ENCODE data around the gene FPR1.

DNA sequence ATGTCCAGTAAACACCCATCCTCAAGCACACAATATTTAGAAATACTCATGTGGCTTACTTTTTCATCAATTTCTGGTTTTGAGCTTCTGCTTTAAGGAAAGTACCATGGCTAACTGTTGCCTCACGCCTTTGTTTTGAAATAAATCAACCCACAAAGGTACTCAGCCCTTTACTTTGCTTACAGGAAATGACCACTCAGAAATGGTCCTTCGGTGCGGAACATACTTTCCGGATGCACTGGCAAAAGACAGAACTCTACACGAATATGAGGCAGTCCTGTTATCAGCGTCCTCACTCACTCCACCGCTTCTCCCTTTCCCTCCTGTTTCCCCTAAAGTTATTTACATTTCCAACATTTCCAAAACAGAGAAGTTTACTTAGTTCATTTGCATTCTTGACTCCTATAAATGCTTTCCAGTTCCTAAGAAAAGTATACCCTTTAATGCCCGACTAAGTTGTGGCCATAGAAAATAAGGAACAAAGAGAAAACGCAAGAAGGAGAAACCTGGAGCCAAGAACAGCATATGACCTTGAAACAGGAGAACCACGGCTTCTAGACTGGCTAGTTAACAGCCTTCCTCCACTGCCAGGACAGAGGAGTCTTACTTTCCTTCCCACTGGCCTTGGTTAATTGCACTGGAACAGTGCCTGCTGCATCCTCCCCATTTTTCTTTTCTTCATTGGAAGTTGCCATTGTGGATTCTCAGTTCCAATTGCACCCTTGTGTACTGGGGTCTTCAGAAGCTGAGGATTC, 19.9 kb upstream of the FPR1 start:
- no peak for TF ChIP-seq CTCF (IDR thresholded peaks at IDR 0.05; ENCODE audit: insufficient read depth, low read length, poor library complexity, severe bottlenecking)
- no peak for TF ChIP-seq EZH2phosphoT487 (conservative IDR thresholded peaks at IDR 0.05; ENCODE audit: low read length)
